Measurements from ENCODE around the gene DGKD.
A peak's percentile ranks its signal among the peaks of the same experiment; 100 is the strongest.

DGKD gene

GRCh38 chr2:233414777-233415570 is 60.7 kb downstream of the DGKD start:
- DNase-seq = peak; percentile 52

- no peak for DNase-seq
Measured at GRCh38 chr2:233416199-233416598, 61.9 kb downstream of the DGKD start.

GRCh38 chr2:233416706-233417105 is 62.4 kb downstream of the DGKD start:
- no peak for DNase-seq

- no peak for DNase-seq
Measured at GRCh38 chr2:233417282-233417681, 63.0 kb downstream of the DGKD start.

- DNase-seq = no peak
Measured at GRCh38 chr2:233418052-233418760, 63.9 kb downstream of the DGKD start.

GRCh38 chr2:233418761-233419546 is 64.7 kb downstream of the DGKD start:
- peak; percentile 48 for DNase-seq

- DNase-seq = no peak
Measured at GRCh38 chr2:233419602-233420391, 65.5 kb downstream of the DGKD start.

- no peak for DNase-seq
Measured at GRCh38 chr2:233421091-233421816, 67.0 kb downstream of the DGKD start.

- peak; percentile 48 for DNase-seq
Measured at GRCh38 chr2:233422050-233422639, 67.9 kb downstream of the DGKD start.

GRCh38 chr2:233422649-233423551 is 68.6 kb downstream of the DGKD start:
- no peak for DNase-seq

- DNase-seq = no peak
Measured at GRCh38 chr2:233423552-233423860, 69.2 kb downstream of the DGKD start.

GRCh38 chr2:233424154-233424951 is 70.1 kb downstream of the DGKD start:
- no peak for DNase-seq

GRCh38 chr2:233426619-233427342 is 72.5 kb downstream of the DGKD start:
- DNase-seq = peak; percentile 76

GRCh38 chr2:233428008-233428407 is 73.7 kb downstream of the DGKD start:
- no peak for DNase-seq

- DNase-seq = no peak
Measured at GRCh38 chr2:233428438-233428837, 74.1 kb downstream of the DGKD start.

GRCh38 chr2:233429175-233429897 is 75.0 kb downstream of the DGKD start:
- no peak for DNase-seq

GRCh38 chr2:233430081-233430480 is 75.8 kb downstream of the DGKD start:
- DNase-seq = no peak

GRCh38 chr2:233430651-233431050 is 76.4 kb downstream of the DGKD start:
- no peak for DNase-seq

All from activated naive CD4-positive, alpha-beta T cell treated with anti-CD3 and anti-CD28 coated beads, Interleukin-2, amount 50 U/mL, for 16 hours (primary cell).